ENCODE data around the gene RXRA. TPM values are rescaled to one million over a fixed set of nuclear protein-coding genes. Genes with fewer than 3 reads are reported as not detected.
A peak's percentile ranks its signal among the peaks of the same experiment; 100 is the strongest.

RXRA gene
- total RNA-seq, 1 experiment from 2014 or later = 31.6 TPM

DNA sequence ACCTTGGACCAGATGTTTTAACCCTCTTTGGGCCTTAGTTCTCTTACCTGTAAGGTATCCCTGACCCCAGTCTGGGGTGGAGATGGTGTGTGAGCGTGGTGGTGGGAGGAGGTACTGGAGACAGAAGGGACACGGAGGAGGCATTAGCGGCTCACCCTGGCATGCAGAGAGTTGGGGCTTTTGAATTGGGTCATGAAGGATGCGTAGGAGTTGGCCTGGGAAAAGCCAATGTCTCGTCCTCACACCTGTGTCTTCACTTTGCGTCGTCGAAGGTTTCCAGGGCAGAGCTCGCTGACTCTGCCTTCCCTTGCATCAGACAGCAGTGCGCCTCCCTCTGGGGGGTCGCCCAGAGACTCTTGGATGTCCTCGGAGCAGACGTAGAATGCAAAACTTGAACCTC is 11.2 kb downstream of the RXRA start:
- BruUV-seq (replicated peaks) = no TSS peak
- CTCF ChIA-PET = no interaction called here
- Histone ChIP-seq H3K36me3 (ENCODE audit: control insufficient read depth, insufficient read depth, low read length) (no peaks in the 10 kb centered on the region), H3K27ac (ENCODE audit: low read length) (no peak overlapping the region), H3K4me1 (ENCODE audit: control insufficient read depth, insufficient read depth, low read length) (peaks cover 21% of the 10 kb centered on the region), H3K4me3 (ENCODE audit: low read depth in 2 of 2, low read length in 2 of 2) (no peak overlapping the region), H3K9me3 (ENCODE audit: control insufficient read depth, insufficient read depth, low read depth, low read length) (no peaks in the 10 kb centered on the region), H3K27me3 (ENCODE audit: control insufficient read depth, insufficient read depth, low read length) (no peaks in the 10 kb centered on the region)
- intact Hi-C loops (cut with micrococcal nuclease; ENCODE audit: unreplicated experiment) = no loop called here
- TF ChIP-seq SIN3A (IDR thresholded peaks at IDR 0.05; ENCODE audit: borderline replicate concordance, insufficient read depth, low read depth, low read length) (no peak), TCF7L2 (IDR thresholded peaks at IDR 0.05; ENCODE audit: low read depth, low read length) (no peak), POLR2AphosphoS5 (IDR thresholded peaks at IDR 0.05; ENCODE audit: low read depth, low read length) (no peak)
- TF ChIP-seq, protein P1, sequence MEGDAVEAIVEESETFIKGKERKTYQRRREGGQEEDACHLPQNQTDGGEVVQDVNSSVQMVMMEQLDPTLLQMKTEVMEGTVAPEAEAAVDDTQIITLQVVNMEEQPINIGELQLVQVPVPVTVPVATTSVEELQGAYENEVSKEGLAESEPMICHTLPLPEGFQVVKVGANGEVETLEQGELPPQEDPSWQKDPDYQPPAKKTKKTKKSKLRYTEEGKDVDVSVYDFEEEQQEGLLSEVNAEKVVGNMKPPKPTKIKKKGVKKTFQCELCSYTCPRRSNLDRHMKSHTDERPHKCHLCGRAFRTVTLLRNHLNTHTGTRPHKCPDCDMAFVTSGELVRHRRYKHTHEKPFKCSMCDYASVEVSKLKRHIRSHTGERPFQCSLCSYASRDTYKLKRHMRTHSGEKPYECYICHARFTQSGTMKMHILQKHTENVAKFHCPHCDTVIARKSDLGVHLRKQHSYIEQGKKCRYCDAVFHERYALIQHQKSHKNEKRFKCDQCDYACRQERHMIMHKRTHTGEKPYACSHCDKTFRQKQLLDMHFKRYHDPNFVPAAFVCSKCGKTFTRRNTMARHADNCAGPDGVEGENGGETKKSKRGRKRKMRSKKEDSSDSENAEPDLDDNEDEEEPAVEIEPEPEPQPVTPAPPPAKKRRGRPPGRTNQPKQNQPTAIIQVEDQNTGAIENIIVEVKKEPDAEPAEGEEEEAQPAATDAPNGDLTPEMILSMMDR (IDR thresholded peaks at IDR 0.05) = no peak
- TF ChIP-seq, protein P2, sequence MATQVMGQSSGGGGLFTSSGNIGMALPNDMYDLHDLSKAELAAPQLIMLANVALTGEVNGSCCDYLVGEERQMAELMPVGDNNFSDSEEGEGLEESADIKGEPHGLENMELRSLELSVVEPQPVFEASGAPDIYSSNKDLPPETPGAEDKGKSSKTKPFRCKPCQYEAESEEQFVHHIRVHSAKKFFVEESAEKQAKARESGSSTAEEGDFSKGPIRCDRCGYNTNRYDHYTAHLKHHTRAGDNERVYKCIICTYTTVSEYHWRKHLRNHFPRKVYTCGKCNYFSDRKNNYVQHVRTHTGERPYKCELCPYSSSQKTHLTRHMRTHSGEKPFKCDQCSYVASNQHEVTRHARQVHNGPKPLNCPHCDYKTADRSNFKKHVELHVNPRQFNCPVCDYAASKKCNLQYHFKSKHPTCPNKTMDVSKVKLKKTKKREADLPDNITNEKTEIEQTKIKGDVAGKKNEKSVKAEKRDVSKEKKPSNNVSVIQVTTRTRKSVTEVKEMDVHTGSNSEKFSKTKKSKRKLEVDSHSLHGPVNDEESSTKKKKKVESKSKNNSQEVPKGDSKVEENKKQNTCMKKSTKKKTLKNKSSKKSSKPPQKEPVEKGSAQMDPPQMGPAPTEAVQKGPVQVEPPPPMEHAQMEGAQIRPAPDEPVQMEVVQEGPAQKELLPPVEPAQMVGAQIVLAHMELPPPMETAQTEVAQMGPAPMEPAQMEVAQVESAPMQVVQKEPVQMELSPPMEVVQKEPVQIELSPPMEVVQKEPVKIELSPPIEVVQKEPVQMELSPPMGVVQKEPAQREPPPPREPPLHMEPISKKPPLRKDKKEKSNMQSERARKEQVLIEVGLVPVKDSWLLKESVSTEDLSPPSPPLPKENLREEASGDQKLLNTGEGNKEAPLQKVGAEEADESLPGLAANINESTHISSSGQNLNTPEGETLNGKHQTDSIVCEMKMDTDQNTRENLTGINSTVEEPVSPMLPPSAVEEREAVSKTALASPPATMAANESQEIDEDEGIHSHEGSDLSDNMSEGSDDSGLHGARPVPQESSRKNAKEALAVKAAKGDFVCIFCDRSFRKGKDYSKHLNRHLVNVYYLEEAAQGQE (IDR thresholded peaks at IDR 0.05; ENCODE audit: insufficient read depth in 1 of 2, low read depth in 2 of 2, low read length in 1 of 2) = no peak
- ATAC-seq (no peak), DNase-seq (ENCODE audit: low read depth, low spot score) (no peak)
- POLR2A ChIA-PET = no interaction called here
- in situ Hi-C loops (cut with HindIII; ENCODE audit: low pct_unique_long_range_greater_than_20kb, low sequenced_read_pairs) = no loop called here

DNA sequence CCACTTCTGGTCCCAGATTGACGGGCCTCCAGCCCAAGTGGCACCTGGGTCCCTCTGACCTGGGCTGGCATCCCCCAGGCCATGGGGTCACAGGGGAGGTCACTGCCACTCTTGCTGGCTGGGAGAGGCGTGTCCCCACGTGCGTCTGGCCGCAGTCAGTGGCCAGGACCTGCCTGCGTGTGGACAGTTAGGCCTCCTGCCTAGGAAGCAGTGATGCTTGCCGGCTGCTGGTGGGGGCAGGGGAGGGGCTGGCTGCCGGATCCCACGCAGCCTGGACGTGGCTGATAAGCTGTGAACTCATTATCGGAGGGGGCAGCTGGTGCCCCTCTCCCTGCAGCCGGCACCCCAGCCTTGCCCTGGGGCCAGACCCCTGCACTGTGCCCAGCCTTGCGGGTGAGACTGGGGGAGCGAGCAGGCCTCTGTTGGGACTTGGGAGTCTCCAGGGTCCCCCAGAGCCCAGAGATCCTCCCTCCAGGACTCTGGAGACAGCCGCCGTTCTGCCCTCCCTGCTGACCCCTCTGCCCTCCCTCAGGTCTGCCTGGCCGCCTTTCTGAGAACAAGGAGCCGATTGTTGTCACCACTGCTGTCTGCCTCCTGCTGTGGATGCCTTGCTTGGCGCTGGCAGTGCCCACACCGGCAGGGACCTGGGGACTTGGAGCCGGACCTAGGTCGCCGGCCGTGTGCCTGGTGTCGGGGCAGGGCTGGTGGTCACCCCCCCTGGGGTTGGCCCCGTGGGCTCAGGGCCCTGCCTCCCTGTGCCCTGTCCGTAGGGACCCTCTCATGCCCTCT is 12.3 kb downstream of the RXRA start:
- ATAC-seq (peak; percentile 72), DNase-seq (ENCODE audit: low read depth, low spot score) (no peak)
- ChIA-PET POLR2A (no interaction called here), CTCF (no interaction called here)
- BruUV-seq (replicated peaks) = no TSS peak
- TF ChIP-seq POLR2AphosphoS5 (IDR thresholded peaks at IDR 0.05; ENCODE audit: low read depth, low read length) = no peak
- no peak for TF ChIP-seq TCF7L2 (IDR thresholded peaks at IDR 0.05; ENCODE audit: low read depth, low read length)
- TF ChIP-seq, protein P2 (IDR thresholded peaks at IDR 0.05; ENCODE audit: insufficient read depth in 1 of 2, low read depth in 2 of 2, low read length in 1 of 2) = no peak
- TF ChIP-seq, protein P1 (IDR thresholded peaks at IDR 0.05) = no peak
- TF ChIP-seq SIN3A (IDR thresholded peaks at IDR 0.05; ENCODE audit: borderline replicate concordance, insufficient read depth, low read depth, low read length) = no peak
- in situ Hi-C loops (cut with HindIII; ENCODE audit: low pct_unique_long_range_greater_than_20kb, low sequenced_read_pairs) (no loop called here), intact Hi-C loops (cut with micrococcal nuclease; ENCODE audit: unreplicated experiment) (no loop called here)
- no peaks in the 10 kb centered on the region for H3K9me3 ChIP-seq (ENCODE audit: control insufficient read depth, insufficient read depth, low read depth, low read length)
- H3K4me3 ChIP-seq (ENCODE audit: low read depth in 2 of 2, low read length in 2 of 2) = no peak overlapping the region
- peak overlapping the region; percentile 59; the same call in 1 of the 2 replicates for H3K27ac ChIP-seq (ENCODE audit: low read length)
- no peaks in the 10 kb centered on the region for H3K27me3 ChIP-seq (ENCODE audit: control insufficient read depth, insufficient read depth, low read length)
- no peaks in the 10 kb centered on the region for H3K36me3 ChIP-seq (ENCODE audit: control insufficient read depth, insufficient read depth, low read length)
- peaks cover 21% of the 10 kb centered on the region for H3K4me1 ChIP-seq (ENCODE audit: control insufficient read depth, insufficient read depth, low read length)

Measured in Panc1 (cell line).